UCSD-AML1 (cell line): ENCODE data around the gene ESYT3.
A peak's percentile ranks its signal among the peaks of the same experiment; 100 is the strongest.

Experiments
- DNase-seq: peaks from one replicate; lab custom pipeline; 2025; ENCODE audit not compliant: unreplicated experiment; lab: John Stamatoyannopoulos, UW

ESYT3 gene

GRCh38 chr3:138459619-138460535, 25.5 kb downstream of the ESYT3 start:
- DNase-seq, result no peak

DNA sequence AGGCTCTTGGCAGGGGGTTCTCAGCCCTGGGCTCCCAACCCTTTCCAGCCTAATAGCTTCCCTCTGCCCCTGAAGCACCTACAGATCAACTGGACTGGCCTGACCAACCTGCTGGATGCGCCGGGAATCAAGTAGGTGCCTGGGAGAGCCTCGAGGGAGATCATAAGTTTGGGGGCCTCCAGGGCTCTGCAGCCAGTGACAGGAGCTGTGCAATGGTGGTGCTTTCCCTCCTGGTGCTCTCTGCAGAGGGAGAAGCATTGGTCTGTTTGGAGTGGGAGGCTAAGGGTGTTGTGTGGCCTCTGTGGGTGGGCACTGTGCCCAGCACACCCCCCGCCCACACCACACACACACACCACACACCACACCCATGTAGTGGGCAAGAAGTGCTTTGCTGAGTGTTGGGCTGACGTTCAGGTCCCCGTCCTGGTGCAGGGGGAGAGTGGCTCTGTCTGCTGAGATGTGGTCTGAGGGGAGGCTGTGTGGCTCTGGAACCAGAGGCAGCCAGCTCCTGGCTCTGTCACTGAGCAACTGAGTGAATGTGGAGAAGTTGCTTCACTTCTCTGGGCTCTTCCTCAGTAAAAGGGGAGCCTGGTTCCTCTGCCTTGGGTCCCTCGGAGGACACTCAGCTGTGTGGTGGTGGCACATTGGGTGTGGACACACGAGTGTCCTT, 26.3 kb downstream of the ESYT3 start:
- DNase-seq, result no peak

GRCh38 chr3:138461246-138461645, 26.8 kb downstream of the ESYT3 start:
- no peak for DNase-seq

DNA sequence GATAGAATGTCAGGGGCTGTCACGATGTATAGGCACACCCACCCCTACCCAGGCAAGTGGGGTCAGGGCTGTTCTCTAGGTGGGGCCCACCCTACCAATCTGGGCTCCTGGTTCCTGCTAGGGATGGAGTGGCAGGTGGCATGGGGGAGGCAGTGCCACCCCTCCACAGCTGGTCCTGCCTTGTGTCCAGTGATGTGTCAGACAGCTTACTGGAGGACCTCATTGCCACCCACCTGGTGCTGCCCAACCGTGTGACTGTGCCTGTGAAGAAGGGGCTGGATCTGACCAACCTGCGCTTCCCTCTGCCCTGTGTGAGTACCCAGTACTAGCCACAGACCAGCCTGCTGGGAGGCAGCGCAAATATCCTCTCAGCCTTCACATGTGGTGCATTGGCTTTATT, 27.5 kb downstream of the ESYT3 start:
- DNase-seq, result no peak

DNA sequence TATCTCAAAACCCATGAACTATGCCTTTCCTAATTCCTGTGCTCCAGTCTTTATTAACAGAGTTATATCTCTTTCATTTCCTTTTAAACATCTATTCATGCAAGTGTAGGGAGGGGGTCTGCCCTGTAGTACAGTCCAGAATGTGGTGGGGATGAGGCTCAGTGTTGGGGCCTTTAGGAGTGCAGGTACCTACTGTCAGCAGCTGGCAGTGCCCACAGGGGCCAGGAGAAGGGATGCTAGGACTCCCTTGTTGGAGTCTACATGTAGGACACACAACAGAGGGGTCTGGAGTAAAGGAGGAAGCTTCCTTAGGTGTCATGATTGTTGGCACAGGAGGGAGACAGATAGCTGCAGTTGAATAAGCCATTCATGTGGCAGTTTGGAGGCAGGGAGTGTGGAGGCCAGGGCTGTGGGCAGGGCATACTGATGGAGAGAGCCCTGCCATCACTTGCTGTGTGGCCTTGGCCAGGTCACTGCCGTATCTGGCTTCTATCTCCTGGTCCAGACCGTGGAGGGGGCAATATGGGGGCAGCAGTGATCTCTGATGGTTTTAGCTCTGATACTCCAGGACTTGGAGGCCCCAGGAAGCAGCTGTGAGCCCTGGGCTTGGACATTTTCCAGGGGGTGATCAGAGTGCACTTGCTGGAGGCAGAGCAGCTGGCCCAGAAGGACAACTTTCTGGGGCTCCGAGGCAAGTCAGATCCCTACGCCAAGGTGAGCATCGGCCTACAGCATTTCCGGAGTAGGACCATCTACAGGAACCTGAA, 29.5 kb downstream of the ESYT3 start:
- no peak for DNase-seq

DNA sequence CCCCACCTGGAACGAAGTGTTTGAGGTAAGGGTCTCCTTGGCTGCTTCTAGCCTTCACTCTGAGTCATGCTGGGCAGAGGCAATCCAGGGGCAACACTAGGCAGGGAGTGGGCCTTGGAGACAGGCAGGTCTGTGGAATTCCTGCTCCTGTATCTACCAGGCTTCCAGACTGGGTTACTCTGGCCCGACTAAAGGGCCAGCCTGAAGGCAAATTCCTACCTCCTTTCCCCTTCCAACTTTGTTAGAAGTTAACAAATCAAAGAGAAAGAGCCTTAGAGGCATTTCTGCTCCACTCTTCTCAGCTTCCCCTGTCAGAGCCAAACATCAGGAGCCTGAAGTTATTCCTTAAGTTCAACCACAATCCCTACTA, 30.1 kb downstream of the ESYT3 start:
- DNase-seq, result no peak

- DNase-seq, result no peak
Observed at GRCh38 chr3:138465451-138465850, 31.0 kb downstream of the ESYT3 start.

- no peak for DNase-seq
Observed at GRCh38 chr3:138465925-138466324, 31.5 kb downstream of the ESYT3 start.

DNA sequence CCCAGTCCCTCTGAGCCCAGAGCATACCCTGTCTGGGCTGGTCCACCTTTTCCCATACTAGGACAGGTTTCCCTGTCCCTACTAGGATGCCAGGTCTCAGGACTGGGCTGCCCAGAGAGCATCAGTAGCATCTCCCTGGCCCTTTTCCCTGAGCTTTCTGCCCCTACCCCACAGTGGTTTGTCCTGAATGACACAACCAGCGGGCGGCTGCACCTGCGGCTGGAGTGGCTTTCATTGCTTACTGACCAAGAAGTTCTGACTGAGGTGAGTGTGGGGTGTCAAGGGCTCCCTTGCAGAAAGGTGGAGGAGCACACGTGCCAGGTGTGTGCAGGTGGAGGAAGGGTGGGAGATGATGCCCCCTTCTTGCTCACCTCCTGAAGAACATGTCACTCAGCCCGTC, 33.5 kb downstream of the ESYT3 start:
- no peak for DNase-seq

DNA sequence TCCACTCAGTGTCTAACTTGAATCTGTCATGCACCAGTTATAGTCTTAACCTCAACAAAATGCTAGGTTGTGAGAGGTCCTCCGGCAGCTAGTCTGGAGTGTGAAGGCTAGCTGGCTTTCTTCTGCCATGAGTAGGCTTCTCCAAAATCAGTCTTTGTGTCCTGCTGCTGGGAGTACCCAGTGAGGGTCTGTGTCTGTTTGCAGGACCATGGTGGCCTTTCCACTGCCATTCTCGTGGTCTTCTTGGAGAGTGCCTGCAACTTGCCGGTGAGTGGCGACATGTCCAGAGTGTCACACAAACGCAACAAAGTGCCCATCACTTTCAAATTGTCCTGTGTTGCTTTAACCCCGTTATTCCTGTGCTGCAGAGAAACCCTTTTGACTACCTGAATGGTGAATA, 34.0 kb downstream of the ESYT3 start:
- no peak for DNase-seq

- no peak for DNase-seq
Observed at GRCh38 chr3:138468886-138469285, 34.5 kb downstream of the ESYT3 start.

GRCh38 chr3:138469874-138470273, 35.5 kb downstream of the ESYT3 start:
- DNase-seq, result no peak

DNA sequence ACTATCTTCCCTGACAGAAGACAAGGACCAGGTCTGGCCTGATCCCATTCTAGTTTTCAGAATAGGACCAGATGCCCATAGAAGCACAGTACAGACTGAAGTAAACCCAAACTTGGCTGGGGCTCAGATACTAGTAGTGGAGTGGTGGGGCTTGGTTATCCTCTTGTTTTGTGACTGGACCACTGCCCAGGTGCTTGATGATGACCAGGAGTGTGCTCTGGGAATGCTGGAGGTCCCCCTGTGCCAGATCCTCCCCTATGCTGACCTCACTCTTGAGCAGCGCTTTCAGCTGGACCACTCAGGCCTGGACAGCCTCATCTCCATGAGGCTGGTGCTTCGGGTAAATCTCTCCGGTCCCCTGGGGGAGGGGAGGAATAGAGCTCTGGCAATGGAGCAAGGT, 36.3 kb downstream of the ESYT3 start:
- DNase-seq, result no peak

GRCh38 chr3:138471481-138471880, 37.1 kb downstream of the ESYT3 start:
- no peak for DNase-seq

DNA sequence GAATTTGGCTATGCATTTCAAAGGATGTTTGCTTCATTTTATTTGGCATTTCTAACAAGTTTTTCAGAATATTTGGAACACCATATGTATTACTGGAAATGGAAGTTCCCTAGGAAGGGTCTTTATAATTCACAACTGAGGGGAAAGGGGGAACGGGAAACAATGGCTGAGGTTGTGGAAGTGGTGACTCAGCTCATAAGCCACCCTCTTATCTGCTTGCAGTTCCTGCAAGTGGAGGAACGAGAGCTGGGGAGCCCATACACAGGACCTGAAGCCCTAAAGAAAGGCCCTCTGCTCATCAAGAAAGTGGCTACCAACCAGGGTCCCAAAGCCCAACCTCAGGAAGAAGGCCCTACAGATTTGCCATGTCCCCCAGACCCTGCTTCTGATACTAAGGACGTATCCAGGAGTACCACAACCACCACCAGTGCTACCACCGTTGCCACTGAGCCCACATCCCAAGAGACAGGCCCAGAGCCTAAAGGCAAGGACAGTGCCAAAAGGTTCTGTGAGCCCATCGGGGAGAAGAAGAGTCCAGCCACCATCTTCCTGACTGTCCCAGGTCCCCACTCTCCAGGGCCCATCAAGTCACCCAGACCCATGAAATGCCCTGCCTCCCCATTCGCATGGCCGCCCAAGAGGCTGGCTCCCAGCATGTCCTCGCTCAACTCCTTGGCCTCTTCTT, 37.9 kb downstream of the ESYT3 start:
- no peak for DNase-seq

GRCh38 chr3:138473391-138473790, 39.0 kb downstream of the ESYT3 start:
- no peak for DNase-seq

- no peak for DNase-seq
Observed at GRCh38 chr3:138474163-138474562, 39.7 kb downstream of the ESYT3 start.

GRCh38 chr3:138476526-138476925, 42.1 kb downstream of the ESYT3 start:
- DNase-seq, result no peak

DNA sequence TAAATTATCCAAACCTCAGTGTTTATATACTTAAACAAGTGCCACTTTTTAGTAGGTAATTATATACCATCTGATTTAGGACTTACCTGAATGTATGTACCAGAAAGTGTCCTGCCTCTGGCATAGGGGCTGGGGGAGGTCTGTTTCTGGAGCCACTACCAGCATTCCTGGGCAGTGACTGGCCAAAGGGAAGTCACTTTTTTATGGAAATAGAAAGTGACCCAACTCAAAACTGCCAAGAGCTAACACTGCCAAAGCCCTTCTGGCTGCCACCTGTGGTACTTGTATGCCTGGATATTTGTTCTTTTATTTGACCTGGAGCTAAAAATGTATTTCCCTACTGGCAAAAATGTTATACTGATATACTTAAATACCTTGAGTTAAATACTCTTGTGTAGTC, 42.7 kb downstream of the ESYT3 start:
- no peak for DNase-seq

DNA sequence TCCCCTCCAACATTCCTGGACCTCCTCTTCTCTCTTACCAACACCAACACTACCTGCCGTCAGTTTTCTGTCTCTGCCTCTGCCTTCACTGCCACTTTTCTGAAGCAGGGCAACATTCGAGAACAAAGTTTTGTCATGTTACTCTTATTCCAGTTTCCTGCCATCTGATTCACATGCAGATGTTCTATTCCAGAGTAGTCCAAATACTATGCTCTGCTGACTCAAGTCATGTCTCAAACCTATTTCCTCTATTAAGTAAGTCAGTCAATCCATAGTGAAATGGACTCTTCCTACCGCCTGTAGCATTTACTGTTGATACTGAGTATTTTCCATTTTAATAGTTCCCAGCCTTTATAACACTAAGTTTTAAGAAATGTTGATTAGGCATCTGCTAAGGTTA, 43.4 kb downstream of the ESYT3 start:
- no peak for DNase-seq

- peak; percentile 36 for DNase-seq
Observed at GRCh38 chr3:138479438-138479863, 45.0 kb downstream of the ESYT3 start.
